HCT116 (cell line): ENCODE results near the gene CDKN1A.

Experiments used
- CEBPB ChIP-seq: IDR thresholded peaks from 2 replicates; pipeline ENCODE4 v1.6.1; 2012; ENCODE audit warnings: low read depth
- CTCF ChIP-seq, 3 experiments: fragments of 200-600 bp in 1 of 3; sonication (generic) in 1 of 3; IDR thresholded peaks in 2 of 3; conservative IDR thresholded peaks in 1 of 3; 2 replicates each; pipeline ENCODE4 v1.5.1; 2012 to 2017; ENCODE audit warnings: low read depth in 2 of 3, low read length in 2 of 3, antibody characterized with exemption in 1 of 3, borderline replicate concordance in 1 of 3, control low read depth in 1 of 3, mild to moderate bottlenecking in 1 of 3, mixed read lengths in 1 of 3, mixed run types in 1 of 3, moderate library complexity in 1 of 3; ENCODE audit not compliant: insufficient read depth in 1 of 3
- EZH2phosphoT487 ChIP-seq: fragments of 200-600 bp; IDR thresholded peaks from 2 replicates; pipeline ENCODE4 v1.6.1; 2018; ENCODE audit warnings: antibody characterized with exemption, borderline replicate concordance
- FOSL1 ChIP-seq: IDR thresholded peaks from 2 replicates; pipeline ENCODE4 v1.6.1; 2012; ENCODE audit warnings: low read depth
- MAX ChIP-seq: IDR thresholded peaks from 2 replicates; pipeline ENCODE4 v1.6.1; 2012
- POLR2A ChIP-seq: IDR thresholded peaks from 2 replicates; pipeline ENCODE4 v1.7.0; 2011; ENCODE audit warnings: borderline replicate concordance; ENCODE audit not compliant: insufficient read depth, insufficient read length; ENCODE audit errors: extremely low read depth
- POLR2AphosphoS5 ChIP-seq: IDR thresholded peaks from 2 replicates; pipeline ENCODE4 v1.6.1; 2011; ENCODE audit warnings: mild to moderate bottlenecking, low read depth, low read length, moderate library complexity
- RAD21 ChIP-seq: IDR thresholded peaks from 2 replicates; pipeline ENCODE4 v1.6.1; 2012; ENCODE audit warnings: low read depth, mild to moderate bottlenecking
- REST ChIP-seq: IDR thresholded peaks from 2 replicates; pipeline ENCODE4 v1.6.1; 2012; ENCODE audit warnings: low read depth
- ZNF274 ChIP-seq: fragments of 200-500 bp; sonication (Bioruptor generic); IDR thresholded peaks from 2 replicates; pipeline ENCODE4 v1.6.1; 2014; ENCODE audit warnings: mild to moderate bottlenecking, low read depth, low read length, inconsistent platforms

GRCh38 chr6:36727505-36728021 is 49.0 kb downstream of the CDKN1A start:
- TF ChIP-seq CTCF (IDR thresholded peaks at IDR 0.05 in 2 of 3, conservative IDR thresholded peaks at IDR 0.05 in 1 of 3; ENCODE audit: borderline replicate concordance in 1 of 3, insufficient read depth in 1 of 3, low read depth in 2 of 3, low read length in 2 of 3) (no peak), REST (no peak), FOSL1 (no peak), POLR2AphosphoS5 (no peak), EZH2phosphoT487 (no peak), ZNF274 (no peak), MAX (no peak), POLR2A (no peak), RAD21 (no peak), CEBPB (no peak)
